ENCODE data around the gene PHTF2.
"Not testable (repeated sequence)": the region's sequence is repeated elsewhere in the genome, so short reads cannot be mapped to it uniquely, and the experiment has no call there.

Gene PHTF2

GRCh38 chr7:77831953-77832352 lies 33.4 kb downstream of the PHTF2 start:
- DNase-seq = no peak

GRCh38 chr7:77833136-77833535 lies 34.6 kb downstream of the PHTF2 start:
- DNase-seq = no peak

GRCh38 chr7:77836425-77836824 lies 37.9 kb downstream of the PHTF2 start:
- not testable (repeated sequence) for DNase-seq

GRCh38 chr7:77837275-77837674 lies 38.7 kb downstream of the PHTF2 start:
- no peak for DNase-seq

- no peak for DNase-seq
Observed at GRCh38 chr7:77837966-77838365, 39.4 kb downstream of the PHTF2 start.

GRCh38 chr7:77838929-77839491 lies 40.4 kb downstream of the PHTF2 start:
- no peak for DNase-seq

GRCh38 chr7:77839919-77840318 lies 41.3 kb downstream of the PHTF2 start:
- no peak for DNase-seq

- no peak for DNase-seq
Observed at GRCh38 chr7:77843194-77843593, 44.6 kb downstream of the PHTF2 start.

- DNase-seq = no peak
Observed at GRCh38 chr7:77846317-77847092, 47.9 kb downstream of the PHTF2 start.

- DNase-seq = no peak
Observed at GRCh38 chr7:77855371-77856083, 57.0 kb downstream of the PHTF2 start.

- DNase-seq = no peak
Observed at GRCh38 chr7:77858278-77858677, 59.7 kb downstream of the PHTF2 start.

GRCh38 chr7:77859343-77859742 lies 60.8 kb downstream of the PHTF2 start:
- DNase-seq = no peak

GRCh38 chr7:77862691-77863090 lies 64.1 kb downstream of the PHTF2 start:
- DNase-seq = no peak

GRCh38 chr7:77863860-77864259 lies 65.3 kb downstream of the PHTF2 start:
- no peak for DNase-seq

- no peak for DNase-seq
Observed at GRCh38 chr7:77866370-77866769, 67.8 kb downstream of the PHTF2 start.

- DNase-seq = no peak
Observed at GRCh38 chr7:77866786-77867536, 68.4 kb downstream of the PHTF2 start.

- no peak for DNase-seq
Observed at GRCh38 chr7:77867537-77867865, 68.9 kb downstream of the PHTF2 start.

GRCh38 chr7:77872256-77872655 lies 73.7 kb downstream of the PHTF2 start:
- DNase-seq = not testable (repeated sequence)

- DNase-seq = not testable (repeated sequence)
Observed at GRCh38 chr7:77873416-77874327, 75.1 kb downstream of the PHTF2 start.

- DNase-seq = no peak
Observed at GRCh38 chr7:77877791-77878190, 79.2 kb downstream of the PHTF2 start.

- DNase-seq = no peak
Observed at GRCh38 chr7:77878500-77878899, 79.9 kb downstream of the PHTF2 start.

- no peak for DNase-seq
Observed at GRCh38 chr7:77879272-77879671, 80.7 kb downstream of the PHTF2 start.
